MM.1S (cell line): Measurements from ENCODE around the gene C22orf15.

Source experiments
- DNase-seq: peaks from one replicate; pipeline ENCODE4 v3.0.0-alpha.2; 2015
- H2AFZ ChIP-seq: fragments of 300-600 bp; sonication (generic); 2 replicates; pipeline ENCODE4 v1.6.0; 2016; ENCODE audit warnings: antibody characterized with exemption, low read length
- H3F3A ChIP-seq: fragments of 300-600 bp; sonication (generic); 2 replicates; pipeline ENCODE4 v1.6.1; 2016; ENCODE audit warnings: mild to moderate bottlenecking, antibody characterized with exemption, low read length, moderate library complexity, mixed read lengths; ENCODE audit not compliant: insufficient read depth
- H3K27ac ChIP-seq: fragments of 300-600 bp; sonication (generic); 2 replicates; pipeline ENCODE4 v1.5.1; 2016; ENCODE audit warnings: mild to moderate bottlenecking, low read length
- H3K27me3 ChIP-seq: fragments of 300-600 bp; sonication (generic); replicated peaks from 2 replicates; pipeline ENCODE4 v1.6.0; 2016; ENCODE audit warnings: low read length; ENCODE audit not compliant: insufficient read depth
- H3K36me3 ChIP-seq: fragments of 300-600 bp; sonication (generic); replicated peaks from 2 replicates; pipeline ENCODE4 v1.6.1; 2016; ENCODE audit warnings: mild to moderate bottlenecking, low read length, mixed read lengths; ENCODE audit not compliant: insufficient read depth
- H3K4me1 ChIP-seq: fragments of 300-600 bp; sonication (generic); 2 replicates; pipeline ENCODE4 v1.6.1; 2016; ENCODE audit warnings: low read length, mixed read lengths
- H3K4me2 ChIP-seq: fragments of 300-600 bp; sonication (generic); 2 replicates; pipeline ENCODE4 v1.6.0; 2016; ENCODE audit warnings: low read depth, low read length
- H3K4me3 ChIP-seq: fragments of 300-600 bp; sonication (generic); 2 replicates; pipeline ENCODE4 v1.5.1; 2016; ENCODE audit warnings: low read length, mixed read lengths
- H3K79me2 ChIP-seq: fragments of 300-600 bp; sonication (generic); 2 replicates; pipeline ENCODE4 v1.6.1; 2016; ENCODE audit warnings: mixed run types, low read length, mixed read lengths
- H3K9ac ChIP-seq: fragments of 300-600 bp; sonication (generic); 2 replicates; pipeline ENCODE4 v1.6.1; 2016; ENCODE audit warnings: low read length, mixed read lengths
- H3K9me2 ChIP-seq: fragments of 300-600 bp; sonication (generic); replicated peaks from 2 replicates; pipeline ENCODE4 v1.6.1; 2016; ENCODE audit warnings: mild to moderate bottlenecking, low read length, mixed read lengths; ENCODE audit not compliant: insufficient read depth
- H3K9me3 ChIP-seq: fragments of 300-600 bp; sonication (generic); replicated peaks from 2 replicates; pipeline ENCODE4 v1.6.1; 2016; ENCODE audit warnings: mild to moderate bottlenecking, low read length, mixed read lengths; ENCODE audit not compliant: insufficient read depth
- H4K20me1 ChIP-seq: fragments of 300-600 bp; sonication (generic); 2 replicates; pipeline ENCODE4 v1.6.1; 2016; ENCODE audit warnings: mild to moderate bottlenecking, low read length, moderate library complexity, mixed read lengths; ENCODE audit not compliant: insufficient read depth
- EZH2 ChIP-seq: fragments of 300-600 bp; sonication (generic); optimal IDR thresholded peaks from 2 replicates; pipeline ENCODE3; 2017; ENCODE audit warnings: low read depth, mild to moderate bottlenecking, antibody characterized with exemption, low read length, mixed read lengths
- EZH2phosphoT487 ChIP-seq: fragments of 300-600 bp; sonication (generic); IDR thresholded peaks from 2 replicates; pipeline ENCODE4 v1.6.1; 2018; ENCODE audit warnings: antibody characterized with exemption, low read length
- TF ChIP-seq, protein P1 (sequence below): fragments of 300-600 bp; sonication (generic); IDR thresholded peaks from 2 replicates; pipeline ENCODE4 v1.5.1; 2016; ENCODE audit warnings: antibody characterized with exemption, low read length, mixed read lengths

Gene C22orf15, protein sequence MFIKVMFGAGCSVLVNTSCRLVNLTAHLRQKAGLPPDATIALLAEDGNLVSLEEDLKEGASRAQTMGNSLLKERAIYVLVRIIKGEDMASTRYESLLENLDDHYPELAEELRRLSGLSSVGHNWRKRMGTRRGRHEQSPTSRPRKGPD

DNA sequence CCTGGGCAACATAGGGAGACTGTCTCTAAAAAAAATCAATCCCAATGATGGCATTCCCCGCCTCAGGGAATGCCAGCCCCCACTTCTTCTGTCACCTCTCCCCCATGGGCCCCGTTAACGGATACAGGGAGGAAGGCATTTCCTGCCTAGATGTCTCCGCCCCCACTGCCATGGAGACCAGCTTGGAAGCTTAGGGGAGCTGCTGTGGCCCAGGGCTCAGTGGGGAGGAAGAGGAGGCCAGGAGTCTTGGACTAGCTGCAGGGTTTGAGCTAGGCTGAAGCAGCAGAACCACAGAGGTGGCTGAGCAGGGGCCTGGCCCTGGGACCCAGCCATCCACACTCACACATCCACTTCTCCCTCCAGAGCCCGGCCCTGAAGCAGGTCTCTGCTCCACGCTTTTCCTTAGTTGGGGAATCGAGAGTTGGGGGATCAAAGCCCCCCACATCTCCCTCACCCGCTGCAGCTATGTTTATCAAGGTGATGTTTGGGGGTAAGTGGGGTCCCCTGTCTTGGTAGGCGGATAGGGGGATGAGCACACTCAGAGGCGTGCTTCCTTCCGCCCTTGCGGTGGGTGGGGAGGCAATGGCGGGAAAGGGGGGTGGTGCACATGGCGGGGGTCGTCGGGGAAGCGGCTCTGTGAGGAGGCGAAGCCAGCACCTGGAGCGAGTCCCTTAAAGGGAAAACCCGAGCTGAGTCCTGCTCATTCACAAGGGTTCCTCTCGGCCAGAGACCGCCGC, at the start of gene C22orf15:
Gene C22orf15, plus strand, starts transcription at position 149 of the 737 bp plus-strand sequence. Its CDS starts 317 bp downstream, at position 466.
- H3K27ac ChIP-seq = no peak within 1 kb of the TSS
- H3K9ac ChIP-seq = no peak within 1 kb of the TSS
- H3K4me3 ChIP-seq = no peak within 1 kb of the TSS
- H3K27me3 ChIP-seq = no peaks in the 10 kb centered on the region
- peaks cover 32% of the 10 kb centered on the region for H3K79me2 ChIP-seq
- H2AFZ ChIP-seq = no peak within 1 kb of the TSS
- no peaks in the 10 kb centered on the region for H3K9me3 ChIP-seq
- H3K36me3 ChIP-seq = no peaks in the 10 kb centered on the region
- H3F3A ChIP-seq = no peaks in the 10 kb centered on the region; the same call in 1 of the 2 replicates
- no peak within 1 kb of the TSS for H3K4me2 ChIP-seq
- H3K9me2 ChIP-seq = no peaks in the 10 kb centered on the region
- no peaks in the 10 kb centered on the region for H3K4me1 ChIP-seq
- H4K20me1 ChIP-seq = peaks cover 6% of the 10 kb centered on the region; the same call in 1 of the 2 replicates
- no peak for DNase-seq
- TF ChIP-seq, protein P1, sequence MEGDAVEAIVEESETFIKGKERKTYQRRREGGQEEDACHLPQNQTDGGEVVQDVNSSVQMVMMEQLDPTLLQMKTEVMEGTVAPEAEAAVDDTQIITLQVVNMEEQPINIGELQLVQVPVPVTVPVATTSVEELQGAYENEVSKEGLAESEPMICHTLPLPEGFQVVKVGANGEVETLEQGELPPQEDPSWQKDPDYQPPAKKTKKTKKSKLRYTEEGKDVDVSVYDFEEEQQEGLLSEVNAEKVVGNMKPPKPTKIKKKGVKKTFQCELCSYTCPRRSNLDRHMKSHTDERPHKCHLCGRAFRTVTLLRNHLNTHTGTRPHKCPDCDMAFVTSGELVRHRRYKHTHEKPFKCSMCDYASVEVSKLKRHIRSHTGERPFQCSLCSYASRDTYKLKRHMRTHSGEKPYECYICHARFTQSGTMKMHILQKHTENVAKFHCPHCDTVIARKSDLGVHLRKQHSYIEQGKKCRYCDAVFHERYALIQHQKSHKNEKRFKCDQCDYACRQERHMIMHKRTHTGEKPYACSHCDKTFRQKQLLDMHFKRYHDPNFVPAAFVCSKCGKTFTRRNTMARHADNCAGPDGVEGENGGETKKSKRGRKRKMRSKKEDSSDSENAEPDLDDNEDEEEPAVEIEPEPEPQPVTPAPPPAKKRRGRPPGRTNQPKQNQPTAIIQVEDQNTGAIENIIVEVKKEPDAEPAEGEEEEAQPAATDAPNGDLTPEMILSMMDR = no peak
- TF ChIP-seq EZH2phosphoT487 (no peak), EZH2 (no peak)

DNA sequence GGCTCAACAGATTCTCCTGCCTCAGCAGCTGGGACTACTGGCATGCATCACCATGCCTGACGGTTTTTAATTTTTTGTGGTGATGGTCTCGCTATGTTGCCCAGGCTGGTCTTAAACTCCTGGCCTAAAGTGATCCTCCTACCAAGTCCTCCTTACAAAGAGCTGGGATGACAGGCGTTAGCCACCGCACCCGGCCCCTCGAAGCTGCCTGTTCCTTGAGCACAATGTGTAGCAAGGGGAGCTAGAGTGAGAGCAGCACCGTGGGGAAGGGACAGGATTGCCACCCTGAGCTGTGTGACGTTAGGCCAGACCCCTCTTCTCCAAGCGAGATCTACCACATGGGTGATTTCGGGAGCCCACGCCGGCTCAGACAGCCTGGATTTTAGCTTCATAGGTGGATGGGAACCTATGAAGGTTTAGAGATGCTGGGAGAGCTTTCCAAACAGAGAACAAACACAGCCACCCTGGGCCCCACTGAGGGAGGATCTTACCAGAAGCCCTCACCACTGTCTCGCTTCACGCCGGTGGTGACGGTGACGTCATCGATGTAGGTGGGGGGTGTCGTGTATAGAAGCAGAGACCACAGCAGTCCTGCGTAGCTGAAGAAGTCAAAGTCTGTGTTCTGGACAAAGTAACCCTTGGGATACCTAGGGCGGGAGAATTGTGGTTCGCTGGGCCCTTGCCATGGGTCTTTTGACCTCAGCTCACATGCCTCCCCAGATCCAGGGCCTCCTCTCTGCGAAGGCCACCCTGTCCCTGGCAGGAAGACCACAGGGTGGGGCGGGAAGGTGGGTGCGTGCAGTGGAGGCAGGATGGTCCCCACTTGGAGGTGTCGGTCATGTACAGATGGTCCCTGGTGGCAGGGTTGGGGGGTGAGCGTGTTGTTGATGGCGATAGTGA, 48.8 kb upstream of the C22orf15 start:
- Histone ChIP-seq H4K20me1 (no peaks in the 10 kb centered on the region), H3K9me2 (no peaks in the 10 kb centered on the region), H3F3A (no peaks in the 10 kb centered on the region), H3K36me3 (0 out of 2 replicates have a peak, but pooled peaks cover 3% of the 10 kb centered on the region), H3K9ac (no peak overlapping the region), H3K79me2 (peaks cover 27% of the 10 kb centered on the region), H2AFZ (no peak overlapping the region), H3K27ac (no peak overlapping the region), H3K27me3 (no peaks in the 10 kb centered on the region), H3K9me3 (no peaks in the 10 kb centered on the region), H3K4me2 (no peak overlapping the region), H3K4me3 (no peak overlapping the region), H3K4me1 (peaks cover 7% of the 10 kb centered on the region)
- TF ChIP-seq EZH2phosphoT487 = no peak
- TF ChIP-seq, protein P1 = no peak
- no peak for TF ChIP-seq EZH2
- DNase-seq = no peak

DNA sequence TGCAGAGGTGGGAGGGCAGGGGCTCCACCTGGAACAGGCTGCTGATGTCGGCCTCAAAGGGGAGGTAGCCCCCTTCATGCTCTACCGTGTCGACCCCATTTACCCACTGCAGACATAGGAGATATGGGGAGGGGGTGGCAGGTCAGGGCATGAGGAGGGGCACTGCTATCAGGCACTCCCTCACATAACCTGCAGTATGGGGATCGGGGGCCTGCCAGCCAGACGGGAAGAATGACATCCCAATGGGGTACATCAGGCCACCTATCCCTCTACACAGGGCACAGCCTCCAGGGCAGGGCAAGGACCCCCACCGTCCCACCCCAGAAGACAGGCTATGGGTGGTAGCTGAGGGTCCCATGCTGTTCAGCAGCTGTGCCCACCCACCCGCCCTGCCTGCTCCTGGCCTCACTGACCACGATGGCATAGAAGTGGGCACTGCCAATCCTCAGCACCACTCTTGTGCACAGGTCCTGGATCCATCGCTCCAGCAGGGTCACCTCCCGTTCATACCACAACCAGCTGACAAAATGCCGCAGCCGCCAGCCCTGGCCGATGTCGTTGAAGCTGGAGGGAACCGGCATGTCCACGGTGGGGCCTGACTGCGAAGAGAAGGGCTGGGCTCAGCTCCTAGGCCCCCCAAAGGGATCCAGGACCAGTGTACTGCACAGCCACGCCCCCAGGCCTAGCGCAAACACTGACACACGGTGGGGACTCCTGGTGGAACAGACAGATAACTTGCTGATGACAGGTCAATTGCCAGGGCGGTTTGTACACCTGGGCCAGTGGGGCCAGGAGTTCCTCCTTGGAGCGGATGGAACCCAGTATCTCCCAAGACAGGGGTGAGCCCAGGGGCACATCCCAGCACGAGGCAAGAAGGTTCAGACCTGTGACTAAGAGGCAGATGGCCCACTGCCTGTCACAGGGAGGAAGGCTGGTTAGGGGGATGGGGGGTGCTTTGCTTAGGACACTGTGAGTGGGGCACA, 47.9 kb upstream of the C22orf15 start:
- no peaks in the 10 kb centered on the region for H3F3A ChIP-seq
- H3K9me2 ChIP-seq = no peaks in the 10 kb centered on the region
- H3K4me2 ChIP-seq = no peak overlapping the region
- no peaks in the 10 kb centered on the region for H4K20me1 ChIP-seq
- H3K4me1 ChIP-seq = peaks cover 7% of the 10 kb centered on the region
- H3K27ac ChIP-seq = no peak overlapping the region
- no peak overlapping the region for H3K9ac ChIP-seq
- no peaks in the 10 kb centered on the region for H3K27me3 ChIP-seq
- H3K9me3 ChIP-seq = no peaks in the 10 kb centered on the region
- TF ChIP-seq EZH2 (no peak), EZH2phosphoT487 (no peak)
- TF ChIP-seq, protein P1 = no peak
- no peak overlapping the region for H2AFZ ChIP-seq
- H3K79me2 ChIP-seq = peaks cover 27% of the 10 kb centered on the region
- H3K4me3 ChIP-seq = no peak overlapping the region
- DNase-seq = no peak
- 0 out of 2 replicates have a peak, but pooled peaks cover 3% of the 10 kb centered on the region for H3K36me3 ChIP-seq
